Memory B cell (primary cell): ENCODE results near the gene AK3.
A peak's percentile ranks its signal among the peaks of the same experiment; 100 is the strongest.

Experiments used
- ATAC-seq: fragments of 150-1000 bp; cut with Tn5 transposase; 2 replicates; pipeline ENCODE4 v1.10.0; 2021; ENCODE audit warnings: low read depth, mild to moderate bottlenecking, moderate library complexity
- DNase-seq, 2 donors: peaks; one replicate each; pipeline ENCODE4 v3.0.0; 2022; ENCODE audit warnings: low spot score in 2 of 2
- H3K27ac Mint-ChIP-seq: one replicate; pipeline ENCODE4 v1.8.0; 2022; ENCODE audit warnings: mild to moderate bottlenecking, moderate library complexity, mixed read lengths
- H3K27me3 Mint-ChIP-seq: one replicate; pipeline ENCODE4 v1.8.0; 2022; ENCODE audit warnings: mixed read lengths
- H3K36me3 Mint-ChIP-seq: one replicate; pipeline ENCODE4 v1.8.0; 2022; ENCODE audit warnings: mild to moderate bottlenecking, mixed read lengths
- H3K4me1 Mint-ChIP-seq: one replicate; pipeline ENCODE4 v1.8.0; 2022; ENCODE audit warnings: mixed read lengths
- H3K4me3 Mint-ChIP-seq: one replicate; pipeline ENCODE4 v1.8.0; 2022; ENCODE audit warnings: mild to moderate bottlenecking, moderate library complexity, mixed read lengths
- H3K9me3 Mint-ChIP-seq: one replicate; pipeline ENCODE4 v1.8.0; 2022; ENCODE audit warnings: mixed read lengths

AK3 gene

GRCh38 chr9:4679268-4680172, 61.5 kb downstream of the AK3 start, which contains the start of gene CDC37L1:
Gene CDC37L1, plus strand, starts transcription at chr9:4679569. Its CDS starts 199 bp downstream, at chr9:4679768.
- Mint-ChIP-seq H3K9me3 (no peaks in the 10 kb centered on the region), H3K4me1 (peaks cover 11% of the 10 kb centered on the region), H3K36me3 (peaks cover 9% of the 10 kb centered on the region), H3K27me3 (peaks cover 1% of the 10 kb centered on the region), H3K27ac (no peak within 1 kb of the TSS), H3K4me3 (no peak within 1 kb of the TSS)
- peak; percentile 99 for DNase-seq
- peak; percentile 95 for ATAC-seq

DNA sequence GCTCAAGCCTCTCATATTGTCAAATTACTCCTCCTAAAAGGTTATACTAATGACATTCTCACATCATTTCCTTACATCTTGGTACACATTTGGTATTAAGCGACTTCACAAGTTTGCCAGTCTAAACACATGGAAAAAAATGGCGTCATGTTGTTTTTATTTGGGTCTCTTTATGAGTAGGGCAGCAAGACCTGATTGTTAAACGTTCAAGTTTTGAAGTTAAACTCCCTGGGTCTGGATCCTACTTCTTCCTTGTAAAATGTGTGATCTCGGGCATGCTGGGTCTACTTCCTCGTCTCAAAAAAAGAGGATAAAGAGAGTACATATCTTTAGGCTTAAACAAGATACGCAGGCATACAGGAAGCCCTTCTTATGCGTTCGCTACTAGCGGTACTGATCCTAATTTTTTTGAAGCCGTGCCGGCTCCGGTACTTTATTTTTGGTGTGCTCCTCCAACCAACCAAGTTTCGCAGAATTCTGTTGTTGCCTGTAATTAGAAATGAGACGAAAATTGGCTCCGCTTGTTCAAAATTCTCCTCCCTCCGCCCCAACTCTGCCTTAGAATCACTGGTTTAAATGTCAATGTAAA, 62.2 kb downstream of the AK3 start:
- Mint-ChIP-seq H3K27me3 (peaks cover 1% of the 10 kb centered on the region), H3K27ac (no peak overlapping the region), H3K36me3 (peaks cover 9% of the 10 kb centered on the region), H3K4me1 (peaks cover 9% of the 10 kb centered on the region), H3K9me3 (no peaks in the 10 kb centered on the region), H3K4me3 (no peak overlapping the region)
- peak; percentile 21 for ATAC-seq
- no peak for DNase-seq

- H3K9me3 Mint-ChIP-seq = no peaks in the 10 kb centered on the region
- no peak for ATAC-seq
- no peak overlapping the region for H3K4me3 Mint-ChIP-seq
Measured at GRCh38 chr9:4677392-4677791, 63.6 kb downstream of the AK3 start.

DNA sequence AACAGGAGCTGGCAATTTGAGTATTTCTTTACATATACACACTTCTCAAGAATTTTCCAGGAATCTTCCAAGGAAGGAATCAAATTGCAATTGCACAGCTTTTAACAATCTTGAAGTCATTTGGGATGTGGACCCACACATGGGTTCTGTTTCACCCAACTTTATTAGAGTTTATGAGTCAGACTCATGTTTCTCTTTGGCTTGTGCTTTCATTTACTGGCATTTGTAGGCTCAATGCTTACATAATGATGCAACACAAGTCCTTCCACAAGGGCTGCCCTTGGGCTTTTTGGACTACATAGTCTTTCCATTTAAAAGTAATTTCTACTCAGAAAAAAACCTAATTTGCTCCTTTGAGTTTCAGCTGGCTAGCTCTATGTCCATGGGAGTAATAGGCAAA, 66.2 kb downstream of the AK3 start:
- Mint-ChIP-seq H3K4me1 (no peaks in the 10 kb centered on the region), H3K27me3 (peaks cover 1% of the 10 kb centered on the region), H3K9me3 (no peaks in the 10 kb centered on the region), H3K36me3 (peaks cover 3% of the 10 kb centered on the region), H3K27ac (no peak overlapping the region), H3K4me3 (no peak overlapping the region)
- DNase-seq = no peak
- no peak for ATAC-seq

More at GRCh38 chr9:4677392-4677791, 63.6 kb downstream of the AK3 start:
- H3K4me1 Mint-ChIP-seq = peaks cover 3% of the 10 kb centered on the region
- no peak overlapping the region for H3K27ac Mint-ChIP-seq
- peaks cover 1% of the 10 kb centered on the region for H3K27me3 Mint-ChIP-seq
- H3K36me3 Mint-ChIP-seq = peaks cover 3% of the 10 kb centered on the region
- DNase-seq = no peak

GRCh38 chr9:4671737-4672136, 69.3 kb downstream of the AK3 start:
- H3K27ac Mint-ChIP-seq = no peak overlapping the region
- H3K36me3 Mint-ChIP-seq = peaks cover 3% of the 10 kb centered on the region
- H3K4me3 Mint-ChIP-seq = no peak overlapping the region
- peaks cover 7% of the 10 kb centered on the region for H3K27me3 Mint-ChIP-seq
- no peaks in the 10 kb centered on the region for H3K9me3 Mint-ChIP-seq
- H3K4me1 Mint-ChIP-seq = peaks cover 5% of the 10 kb centered on the region
- ATAC-seq (no peak), DNase-seq (no peak)

DNA sequence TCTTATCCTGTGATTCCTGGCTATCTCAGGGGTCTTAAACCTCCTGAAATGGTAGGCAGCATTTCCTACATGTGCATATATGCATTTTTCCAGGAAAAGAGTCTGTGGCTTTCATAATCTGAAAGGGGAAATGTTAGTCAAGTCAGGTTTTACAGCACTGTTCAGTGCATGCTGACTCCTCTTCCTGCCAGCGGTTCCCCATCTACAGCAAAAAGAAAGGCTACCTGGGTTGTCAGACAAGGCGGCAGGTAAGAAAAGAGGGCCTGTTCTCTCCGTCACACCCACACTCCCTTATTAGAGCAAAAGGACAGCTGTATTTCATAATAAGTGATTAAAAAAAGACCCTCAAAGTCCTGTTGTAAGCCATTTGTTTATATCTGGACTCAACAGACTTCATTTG, 70.4 kb downstream of the AK3 start:
- Mint-ChIP-seq H3K27me3 (peaks cover 7% of the 10 kb centered on the region), H3K4me1 (peaks cover 14% of the 10 kb centered on the region), H3K27ac (no peak overlapping the region), H3K9me3 (no peaks in the 10 kb centered on the region), H3K36me3 (peaks cover under 1% of the 10 kb centered on the region), H3K4me3 (no peak overlapping the region)
- DNase-seq (no peak), ATAC-seq (no peak)

- H3K36me3 Mint-ChIP-seq = no peaks in the 10 kb centered on the region
Measured at GRCh38 chr9:4669890-4670289, 71.1 kb downstream of the AK3 start.

DNA sequence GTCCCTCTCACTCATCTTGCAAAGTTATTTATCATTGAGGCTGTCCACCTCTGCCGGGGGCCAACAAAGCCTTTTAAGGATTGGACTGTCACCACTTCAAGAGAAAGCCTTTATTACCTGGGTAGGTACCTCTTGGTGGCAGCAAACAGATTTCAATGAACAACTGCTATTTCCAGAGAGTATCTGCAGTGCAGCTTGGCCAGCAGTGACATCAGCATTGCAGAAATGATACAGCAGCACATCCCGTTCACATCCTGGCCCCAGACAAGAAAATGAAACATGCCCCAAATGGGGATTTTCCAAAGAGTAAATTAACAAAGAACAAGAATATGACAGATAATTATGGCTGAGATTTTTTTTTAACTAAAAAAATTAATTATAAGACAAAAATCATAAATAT, 72.4 kb downstream of the AK3 start:
- Mint-ChIP-seq H3K9me3 (no peaks in the 10 kb centered on the region), H3K4me3 (no peak overlapping the region), H3K27ac (no peak overlapping the region), H3K4me1 (peaks cover 31% of the 10 kb centered on the region), H3K27me3 (peaks cover 6% of the 10 kb centered on the region), H3K36me3 (no peaks in the 10 kb centered on the region)
- DNase-seq (no peak), ATAC-seq (no peak)

More at GRCh38 chr9:4669890-4670289, 71.1 kb downstream of the AK3 start:
- H3K4me1 Mint-ChIP-seq = peaks cover 19% of the 10 kb centered on the region
- H3K27ac Mint-ChIP-seq = no peak overlapping the region
- ATAC-seq (no peak), DNase-seq (no peak)
- H3K9me3 Mint-ChIP-seq = no peaks in the 10 kb centered on the region
- H3K4me3 Mint-ChIP-seq = no peak overlapping the region
- peaks cover 6% of the 10 kb centered on the region for H3K27me3 Mint-ChIP-seq

- ATAC-seq = no peak
- Mint-ChIP-seq H3K27ac (no peak overlapping the region), H3K27me3 (peaks cover 6% of the 10 kb centered on the region), H3K4me1 (peaks cover 39% of the 10 kb centered on the region), H3K4me3 (no peak overlapping the region), H3K9me3 (no peaks in the 10 kb centered on the region), H3K36me3 (no peaks in the 10 kb centered on the region)
- no peak for DNase-seq
Measured at GRCh38 chr9:4667681-4668080, 73.3 kb downstream of the AK3 start.

GRCh38 chr9:4666042-4666699, 74.8 kb downstream of the AK3 start, which contains the start of gene SPATA6L:
Gene SPATA6L, minus strand, starts transcription at chr9:4666480. Its CDS starts 230 bp downstream, at chr9:4666250.
- peak within 1 kb of the TSS; percentile 64 for H3K27ac Mint-ChIP-seq
- peak within 1 kb of the TSS; percentile 78 for H3K4me3 Mint-ChIP-seq
- no peaks in the 10 kb centered on the region for H3K9me3 Mint-ChIP-seq
- peak in 1 of 2 donors; percentile 34 for DNase-seq
- peaks cover 6% of the 10 kb centered on the region for H3K27me3 Mint-ChIP-seq
- ATAC-seq = peak; percentile 43
- H3K4me1 Mint-ChIP-seq = peaks cover 46% of the 10 kb centered on the region
- no peaks in the 10 kb centered on the region for H3K36me3 Mint-ChIP-seq

DNA sequence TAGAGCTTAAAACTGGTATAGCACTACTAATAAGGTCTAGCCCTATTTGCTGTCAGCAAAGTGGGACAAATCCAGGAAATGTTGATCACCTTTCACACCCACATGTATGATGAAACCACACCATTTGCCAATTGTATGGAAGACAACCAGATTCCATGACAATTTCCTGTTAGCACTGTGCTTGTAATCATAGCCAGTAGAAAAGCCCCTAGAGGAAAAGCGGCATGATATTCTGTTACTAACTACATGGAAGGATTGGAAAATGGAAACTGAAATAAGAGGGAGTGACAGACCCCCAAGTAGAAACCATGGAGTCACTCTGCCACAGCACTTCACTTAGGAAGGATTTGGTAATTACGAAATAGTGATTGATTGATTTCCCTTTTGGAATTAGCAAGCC, 75.6 kb downstream of the AK3 start:
- no peak for DNase-seq
- peak overlapping the region; percentile 78 for H3K4me3 Mint-ChIP-seq

GRCh38 chr9:4663956-4664355, 77.0 kb downstream of the AK3 start:
- ATAC-seq (no peak), DNase-seq (no peak)
- H3K9me3 Mint-ChIP-seq = no peaks in the 10 kb centered on the region
- H3K27me3 Mint-ChIP-seq = peaks cover 6% of the 10 kb centered on the region
- peaks cover 46% of the 10 kb centered on the region for H3K4me1 Mint-ChIP-seq
- no peaks in the 10 kb centered on the region for H3K36me3 Mint-ChIP-seq
- H3K27ac Mint-ChIP-seq = peak overlapping the region; percentile 25
- peak overlapping the region; percentile 19 for H3K4me3 Mint-ChIP-seq

More for the DNA sequence above, 75.6 kb downstream of the AK3 start:
- Mint-ChIP-seq H3K9me3 (no peaks in the 10 kb centered on the region), H3K27ac (no peak overlapping the region), H3K36me3 (no peaks in the 10 kb centered on the region), H3K27me3 (peaks cover 6% of the 10 kb centered on the region), H3K4me1 (peaks cover 46% of the 10 kb centered on the region)
- ATAC-seq = no peak

GRCh38 chr9:4662989-4663792, 77.8 kb downstream of the AK3 start:
- Mint-ChIP-seq H3K4me3 (peak overlapping the region; percentile 87), H3K9me3 (no peaks in the 10 kb centered on the region), H3K27me3 (peaks cover 2% of the 10 kb centered on the region), H3K36me3 (no peaks in the 10 kb centered on the region), H3K27ac (peak overlapping the region; percentile 25), H3K4me1 (peaks cover 46% of the 10 kb centered on the region)
- DNase-seq (no peak), ATAC-seq (peak; percentile 6)
